Neural cell (in vitro differentiated cells): ENCODE results near the gene TECPR1. TPM values are rescaled to one million over a fixed set of nuclear protein-coding genes. Genes with fewer than 3 reads are reported as not detected.

Experiments used
- H2AFZ ChIP-seq: fragments of 200-600, 300-800 bp; sonication (generic), shearing (Covaris generic); 2 replicates; pipeline ENCODE4 v1.6.0; 2014; ENCODE audit warnings: low read depth, mild to moderate bottlenecking, antibody characterized with exemption, low read length, moderate library complexity
- H3F3A ChIP-seq: fragments of 200-600 bp; shearing (Covaris generic); 2 replicates; pipeline ENCODE4 v1.6.1; 2016; ENCODE audit warnings: mild to moderate bottlenecking, moderate library complexity, mixed read lengths, antibody characterized with exemption, low read length; ENCODE audit not compliant: insufficient read depth, poor library complexity, severe bottlenecking
- H3K27ac ChIP-seq: fragments of 200-600, 300-800 bp; sonication (generic), shearing (Covaris generic); 2 replicates; pipeline ENCODE4 v1.5.1; 2014; ENCODE audit warnings: mild to moderate bottlenecking, low read length, moderate library complexity
- H3K27me3 ChIP-seq: fragments of 300-800, 200-600 bp; sonication (generic), shearing (Covaris generic); 2 replicates; pipeline ENCODE4 v1.6.0; 2014; ENCODE audit warnings: mild to moderate bottlenecking, low read depth, low read length, moderate library complexity; ENCODE audit not compliant: insufficient read depth
- H3K36me3 ChIP-seq: fragments of 300-800, 200-600 bp; sonication (generic), shearing (Covaris generic); 2 replicates; pipeline ENCODE4 v1.5.1; 2014; ENCODE audit warnings: mild to moderate bottlenecking, antibody characterized with exemption, low read length, moderate library complexity; ENCODE audit not compliant: insufficient read depth
- H3K4me2 ChIP-seq: fragments of 300-800, 200-600 bp; sonication (generic), shearing (Covaris generic); 2 replicates; pipeline ENCODE4 v1.6.0; 2014; ENCODE audit warnings: mild to moderate bottlenecking, low read length
- H3K4me3 ChIP-seq: fragments of 300-800, 200-600 bp; sonication (generic), shearing (Covaris generic); 2 replicates; pipeline ENCODE4 v1.5.1; 2014; ENCODE audit warnings: mild to moderate bottlenecking, low read length, moderate library complexity
- H3K79me2 ChIP-seq: fragments of 200-600 bp; shearing (Covaris generic); replicated peaks from 2 replicates; pipeline ENCODE4 v1.6.0; 2014; ENCODE audit warnings: mild to moderate bottlenecking, low read length, moderate library complexity; ENCODE audit not compliant: insufficient read depth
- H3K9ac ChIP-seq: fragments of 300-800, 200-600 bp; sonication (generic), shearing (Covaris generic); 2 replicates; pipeline ENCODE4 v1.6.1; 2016; ENCODE audit warnings: mild to moderate bottlenecking, low read length, mixed read lengths
- H3K9me2 ChIP-seq: fragments of 200-600 bp; shearing (Covaris generic); 2 replicates; pipeline ENCODE4 v1.6.1; 2016; ENCODE audit warnings: mild to moderate bottlenecking, low read length, mixed read lengths; ENCODE audit not compliant: insufficient read depth
- H3K9me3 ChIP-seq: fragments of 200-600, 300-800 bp; sonication (generic), shearing (Covaris generic); 2 replicates; pipeline ENCODE4 v1.6.1; 2016; ENCODE audit warnings: mild to moderate bottlenecking, mixed run types, low read length, moderate library complexity, mixed read lengths
- H4K20me1 ChIP-seq: fragments of 200-600 bp; shearing (Covaris generic); 2 replicates; pipeline ENCODE4 v1.6.1; 2016; ENCODE audit warnings: mild to moderate bottlenecking, mixed run types; ENCODE audit not compliant: insufficient read depth
- EP300 ChIP-seq: fragments of 450-650 bp; conservative IDR thresholded peaks from 2 replicates; pipeline ENCODE4 v1.6.1; 2014; ENCODE audit warnings: antibody characterized with exemption, mild to moderate bottlenecking, moderate library complexity; ENCODE audit not compliant: poor library complexity, severe bottlenecking
- EZH2 ChIP-seq: fragments of 200-600, 300-800 bp; shearing (Covaris generic), sonication (generic); IDR thresholded peaks from 2 replicates; pipeline ENCODE4 v1.6.1; 2014; ENCODE audit warnings: antibody characterized with exemption, low read length, borderline replicate concordance, mild to moderate bottlenecking; ENCODE audit not compliant: insufficient read depth, poor library complexity, severe bottlenecking
- MXI1 ChIP-seq: fragments of 450-650 bp; conservative IDR thresholded peaks from 2 replicates; pipeline ENCODE4 v1.6.1; 2014; ENCODE audit warnings: antibody characterized with exemption, mild to moderate bottlenecking; ENCODE audit not compliant: poor library complexity, severe bottlenecking
- POLR2AphosphoS5 ChIP-seq: IDR thresholded peaks from 2 replicates; pipeline ENCODE4 v1.6.1; 2012
- RAD21 ChIP-seq: fragments of 450-650 bp; conservative IDR thresholded peaks from 2 replicates; pipeline ENCODE4 v1.6.1; 2014; ENCODE audit warnings: antibody characterized with exemption, mild to moderate bottlenecking, moderate library complexity
- REST ChIP-seq: IDR thresholded peaks from 2 replicates; pipeline ENCODE4 v1.6.1; 2012; ENCODE audit warnings: borderline replicate concordance
- SMC3 ChIP-seq: fragments of 450-650 bp; conservative IDR thresholded peaks from 2 replicates; pipeline ENCODE4 v1.6.1; 2014; ENCODE audit warnings: antibody characterized with exemption, mild to moderate bottlenecking, moderate library complexity; ENCODE audit not compliant: poor library complexity
- TAF1 ChIP-seq: IDR thresholded peaks from 2 replicates; pipeline ENCODE4 v1.6.1; 2012; ENCODE audit warnings: low read depth
- polyA plus RNA-seq: library from polyadenylated mRNA; depleted of rRNA; stranded (reverse); fragments of >200 nt; gene quantifications from 2 replicates; pipeline ENCODE4 v1.2.3, GENCODE V29; 2014
- TF ChIP-seq, protein P1 (sequence below): fragments of 450-650 bp; IDR thresholded peaks from 2 replicates; pipeline ENCODE4 v1.5.1; 2014; ENCODE audit warnings: antibody characterized with exemption, mild to moderate bottlenecking, moderate library complexity; ENCODE audit not compliant: poor library complexity, severe bottlenecking

Gene TECPR1
- polyA plus RNA-seq, 1 donor from 2014 or later = 46.6 TPM

DNA sequence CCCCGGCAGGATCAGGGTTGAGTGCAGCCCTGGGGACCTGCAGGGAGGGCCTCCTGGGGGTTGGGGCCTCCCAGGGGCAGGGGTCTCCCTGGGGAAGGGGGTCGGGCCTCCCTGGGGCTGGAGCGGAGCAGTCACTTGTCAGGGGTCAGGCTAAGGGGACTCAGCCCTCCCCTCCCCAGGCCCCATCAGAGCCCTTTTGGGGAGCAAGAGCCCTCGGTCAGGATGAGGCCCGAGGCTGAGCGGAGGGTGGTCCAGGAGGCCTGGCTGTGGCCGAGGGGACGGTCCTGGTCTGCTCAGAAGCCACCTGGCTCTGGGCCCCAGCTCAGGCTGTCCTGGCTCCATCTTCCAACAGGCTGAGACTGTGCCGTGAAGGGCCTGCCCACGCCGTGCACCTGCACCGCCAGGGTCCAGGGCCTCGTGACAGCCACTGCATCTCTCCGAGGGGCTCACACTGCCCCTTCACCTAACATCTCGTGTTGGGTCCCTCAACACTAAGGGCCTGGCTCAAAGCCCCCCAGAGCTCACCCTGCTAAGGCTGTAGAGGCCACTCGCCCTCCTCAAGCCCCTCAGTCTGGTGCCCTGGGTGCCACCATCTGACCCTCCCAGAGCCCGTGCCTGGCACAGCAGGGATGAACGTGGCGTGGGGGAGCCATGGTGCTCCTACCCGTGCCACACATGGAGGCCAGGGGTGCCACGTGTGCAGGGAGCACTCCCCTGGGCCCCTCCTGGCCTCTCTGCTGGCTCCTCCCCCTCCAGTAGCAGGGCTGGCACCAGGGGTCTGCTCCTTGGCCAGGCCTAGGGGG lies 27.9 kb downstream of the TECPR1 start (continued):
- no peak for TF ChIP-seq REST

- no peak overlapping the region for H3K4me3 ChIP-seq
- no peak overlapping the region for H3K4me2 ChIP-seq
- no peak overlapping the region for H3K9ac ChIP-seq
- H3K9me2 ChIP-seq = no peaks in the 10 kb centered on the region
- no peaks in the 10 kb centered on the region for H3K9me3 ChIP-seq
- H3F3A ChIP-seq = no peaks in the 10 kb centered on the region
- TF ChIP-seq RAD21 = no peak
- TF ChIP-seq, protein P1, sequence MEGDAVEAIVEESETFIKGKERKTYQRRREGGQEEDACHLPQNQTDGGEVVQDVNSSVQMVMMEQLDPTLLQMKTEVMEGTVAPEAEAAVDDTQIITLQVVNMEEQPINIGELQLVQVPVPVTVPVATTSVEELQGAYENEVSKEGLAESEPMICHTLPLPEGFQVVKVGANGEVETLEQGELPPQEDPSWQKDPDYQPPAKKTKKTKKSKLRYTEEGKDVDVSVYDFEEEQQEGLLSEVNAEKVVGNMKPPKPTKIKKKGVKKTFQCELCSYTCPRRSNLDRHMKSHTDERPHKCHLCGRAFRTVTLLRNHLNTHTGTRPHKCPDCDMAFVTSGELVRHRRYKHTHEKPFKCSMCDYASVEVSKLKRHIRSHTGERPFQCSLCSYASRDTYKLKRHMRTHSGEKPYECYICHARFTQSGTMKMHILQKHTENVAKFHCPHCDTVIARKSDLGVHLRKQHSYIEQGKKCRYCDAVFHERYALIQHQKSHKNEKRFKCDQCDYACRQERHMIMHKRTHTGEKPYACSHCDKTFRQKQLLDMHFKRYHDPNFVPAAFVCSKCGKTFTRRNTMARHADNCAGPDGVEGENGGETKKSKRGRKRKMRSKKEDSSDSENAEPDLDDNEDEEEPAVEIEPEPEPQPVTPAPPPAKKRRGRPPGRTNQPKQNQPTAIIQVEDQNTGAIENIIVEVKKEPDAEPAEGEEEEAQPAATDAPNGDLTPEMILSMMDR = no peak
- TF ChIP-seq TAF1 = no peak
- TF ChIP-seq POLR2AphosphoS5 = no peak
- no peak for TF ChIP-seq REST
- TF ChIP-seq EZH2 = no peak
- no peak for TF ChIP-seq EP300
- no peak for TF ChIP-seq MXI1
- TF ChIP-seq SMC3 = no peak
- no peak overlapping the region for H2AFZ ChIP-seq
- H3K79me2 ChIP-seq = no peaks in the 10 kb centered on the region
- H3K27ac ChIP-seq = no peak overlapping the region
- no peaks in the 10 kb centered on the region for H4K20me1 ChIP-seq
- no peaks in the 10 kb centered on the region for H3K27me3 ChIP-seq
- H3K36me3 ChIP-seq = no peaks in the 10 kb centered on the region
Measured at GRCh38 chr7:98223351-98223897, 28.6 kb downstream of the TECPR1 start.
